GM12892 (cell line): ENCODE results near the gene TPSD1.

Experiments used
- POLR2A ChIP-seq: IDR thresholded peaks from 2 replicates; pipeline ENCODE4 v1.6.1; 2011; ENCODE audit warnings: low read depth, low read length, control low read depth
- POLR2AphosphoS5 ChIP-seq: IDR thresholded peaks from 2 replicates; pipeline ENCODE4 v1.6.1; 2011; ENCODE audit warnings: low read depth, low read length, control low read depth
- TAF1 ChIP-seq: IDR thresholded peaks from 2 replicates; pipeline ENCODE4 v1.6.1; 2011; ENCODE audit warnings: low read depth, mild to moderate bottlenecking, control low read depth, low read length, borderline replicate concordance

DNA sequence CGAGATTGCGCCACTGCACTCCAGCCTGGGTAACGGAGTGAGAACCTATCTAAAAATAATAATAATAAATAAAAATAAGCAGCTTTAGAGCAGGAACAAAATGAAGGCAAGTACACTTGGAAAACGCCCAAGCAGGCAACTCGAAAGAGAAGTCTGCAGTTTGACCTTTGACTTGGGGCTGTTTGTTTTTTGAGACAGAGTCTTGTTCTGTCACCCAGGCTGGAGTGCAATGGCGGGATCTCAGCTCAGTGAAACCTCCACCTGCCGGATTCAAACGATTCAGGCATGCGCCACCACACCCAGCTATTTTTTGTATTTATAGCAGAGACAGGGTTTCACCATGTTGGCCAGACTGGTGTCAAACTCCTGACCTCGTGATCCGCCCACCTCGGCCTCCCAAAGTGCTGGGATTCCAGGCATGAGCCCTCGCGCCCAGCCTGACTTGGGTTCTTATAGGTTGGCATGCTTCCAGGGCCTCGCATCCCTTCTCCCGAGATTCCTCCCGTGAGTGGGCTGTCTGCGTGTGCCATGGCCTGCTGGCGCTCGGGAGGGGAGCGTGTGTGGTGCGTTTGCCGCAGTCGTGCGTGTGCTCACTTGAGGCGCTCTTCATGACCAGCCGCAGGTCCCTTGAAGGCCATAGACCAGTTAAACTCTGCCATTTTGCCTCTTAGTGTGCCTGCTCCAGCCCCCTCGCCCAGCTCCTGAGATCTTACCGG, 35.1 kb downstream of the TPSD1 start:
- TF ChIP-seq POLR2A (no peak), POLR2AphosphoS5 (no peak), TAF1 (no peak)
